Measurements from ENCODE around the gene FAM180A.

The FAM180A gene

DNA sequence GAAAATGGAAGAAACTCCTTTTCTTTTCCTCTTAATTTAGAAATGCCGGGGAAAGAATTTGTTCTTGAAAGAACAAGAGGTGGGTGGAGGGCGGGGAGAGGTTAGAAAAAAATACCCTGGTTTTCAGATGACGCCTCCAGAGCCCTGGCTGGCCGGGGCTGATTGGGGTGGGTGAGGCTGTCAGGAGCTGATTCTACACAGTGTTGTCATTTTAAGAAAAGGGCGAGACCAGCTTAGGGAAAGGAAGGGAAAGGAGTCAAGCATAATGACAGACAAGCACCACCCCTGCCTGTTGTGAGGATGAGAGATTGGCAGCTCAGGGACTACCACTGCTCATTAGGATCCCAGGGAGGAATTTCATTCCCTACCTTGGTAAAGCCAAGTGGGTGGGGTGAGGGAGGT, 9.9 kb upstream of the FAM180A start:
- ChIA-PET CTCF (interaction anchor here (1.2 to 1.3 kb wide), 2 partner anchors 14 to 87 kb away, joined by 3 to 6 read pairs; no protein-coding TSS in a partner anchor), POLR2A (interaction anchor here (1.0 kb wide), 1 partner anchor 96 kb away, joined by 3 read pairs; the partner anchor contains the start of gene STMP1)
- TF ChIP-seq, protein P1, sequence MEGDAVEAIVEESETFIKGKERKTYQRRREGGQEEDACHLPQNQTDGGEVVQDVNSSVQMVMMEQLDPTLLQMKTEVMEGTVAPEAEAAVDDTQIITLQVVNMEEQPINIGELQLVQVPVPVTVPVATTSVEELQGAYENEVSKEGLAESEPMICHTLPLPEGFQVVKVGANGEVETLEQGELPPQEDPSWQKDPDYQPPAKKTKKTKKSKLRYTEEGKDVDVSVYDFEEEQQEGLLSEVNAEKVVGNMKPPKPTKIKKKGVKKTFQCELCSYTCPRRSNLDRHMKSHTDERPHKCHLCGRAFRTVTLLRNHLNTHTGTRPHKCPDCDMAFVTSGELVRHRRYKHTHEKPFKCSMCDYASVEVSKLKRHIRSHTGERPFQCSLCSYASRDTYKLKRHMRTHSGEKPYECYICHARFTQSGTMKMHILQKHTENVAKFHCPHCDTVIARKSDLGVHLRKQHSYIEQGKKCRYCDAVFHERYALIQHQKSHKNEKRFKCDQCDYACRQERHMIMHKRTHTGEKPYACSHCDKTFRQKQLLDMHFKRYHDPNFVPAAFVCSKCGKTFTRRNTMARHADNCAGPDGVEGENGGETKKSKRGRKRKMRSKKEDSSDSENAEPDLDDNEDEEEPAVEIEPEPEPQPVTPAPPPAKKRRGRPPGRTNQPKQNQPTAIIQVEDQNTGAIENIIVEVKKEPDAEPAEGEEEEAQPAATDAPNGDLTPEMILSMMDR (IDR thresholded peaks at IDR 0.05; ENCODE audit: insufficient read depth, low read length, missing control alignments), result no peak
- H3K4me3 ChIP-seq (ENCODE audit: low read depth, low read length), result no peak overlapping the region
- no peak for DNase-seq (ENCODE audit: low read depth, low spot score)

DNA sequence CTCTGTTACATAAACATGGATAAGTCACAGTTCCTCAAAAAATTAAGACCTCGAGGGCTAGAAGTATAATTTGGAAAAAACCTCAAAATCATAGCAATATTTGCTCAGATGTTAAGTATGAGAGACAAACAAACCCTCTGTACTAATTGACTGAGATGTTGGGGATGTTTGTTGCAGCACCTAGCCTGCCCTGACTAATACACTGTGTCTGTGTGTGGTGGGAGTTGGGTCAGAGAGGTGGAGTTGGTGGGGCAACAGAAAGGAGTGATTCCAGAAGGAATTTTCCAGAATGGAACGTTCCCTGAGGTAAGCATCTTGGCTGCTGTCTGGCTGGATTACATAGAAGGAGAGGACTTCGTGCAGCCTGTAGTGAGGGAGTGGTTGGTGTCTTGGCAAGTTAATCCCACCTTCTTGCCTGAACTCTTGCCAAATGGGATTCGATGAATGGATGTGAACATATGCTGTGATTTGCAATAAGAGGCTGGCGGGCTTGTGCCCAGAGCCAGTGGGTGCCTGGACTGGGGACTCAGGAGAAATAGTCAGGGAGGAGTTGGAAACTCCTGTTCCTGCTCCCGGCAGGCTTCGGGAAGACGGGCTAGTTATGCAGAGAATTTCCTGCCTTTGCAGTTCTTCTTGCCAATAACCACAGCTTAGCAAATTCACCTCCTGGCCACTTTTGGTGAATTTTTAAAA, 9.3 kb upstream of the FAM180A start:
- TF ChIP-seq, protein P1 (IDR thresholded peaks at IDR 0.05; ENCODE audit: insufficient read depth, low read length, missing control alignments), result no peak
- DNase-seq (ENCODE audit: low read depth, low spot score), result no peak
- ChIA-PET POLR2A (interaction anchor here (1.0 kb wide), 1 partner anchor 96 kb away, joined by 3 read pairs; the partner anchor contains the start of gene STMP1), CTCF (interaction anchor here (1.1 to 1.5 kb wide), 3 partner anchors 13 to 86 kb away, joined by 4 to 6 read pairs (median 4); no protein-coding TSS in a partner anchor)
- no peak overlapping the region; the same call in 1 of the 2 replicates for H3K4me3 ChIP-seq (ENCODE audit: low read depth, low read length)

DNA sequence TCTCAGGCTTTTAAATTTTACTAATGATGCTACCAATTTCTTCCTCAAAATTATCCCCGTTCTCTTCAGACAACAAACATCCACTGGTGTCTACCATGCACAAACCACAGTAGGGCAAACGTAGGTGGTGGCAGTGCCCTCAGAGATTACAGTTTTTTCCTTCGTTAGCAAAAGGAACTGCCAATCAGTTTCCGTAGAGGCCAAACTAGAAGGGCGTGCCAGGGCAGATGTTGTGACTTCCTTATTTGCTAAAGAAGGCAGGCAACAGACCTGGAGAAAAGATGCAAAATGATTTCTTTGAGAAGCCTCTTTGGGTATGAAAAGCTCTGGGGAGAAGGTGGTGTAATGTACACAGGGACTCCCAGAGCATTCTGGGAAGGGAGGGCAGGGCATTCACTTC, 7.6 kb upstream of the FAM180A start:
- no peak overlapping the region for H3K4me3 ChIP-seq (ENCODE audit: low read depth, low read length)
- no peak for DNase-seq (ENCODE audit: low read depth, low spot score)
- TF ChIP-seq, protein P1 (IDR thresholded peaks at IDR 0.05; ENCODE audit: insufficient read depth, low read length, missing control alignments), result no peak
- CTCF ChIA-PET, result interaction anchor here (1.3 to 1.5 kb wide), 2 partner anchors 18 to 84 kb away, joined by 4 read pairs; no protein-coding TSS in a partner anchor
- POLR2A ChIA-PET, result interaction anchor here (1.1 kb wide), 1 partner anchor 11 kb away, joined by 3 read pairs; no protein-coding TSS in a partner anchor

DNA sequence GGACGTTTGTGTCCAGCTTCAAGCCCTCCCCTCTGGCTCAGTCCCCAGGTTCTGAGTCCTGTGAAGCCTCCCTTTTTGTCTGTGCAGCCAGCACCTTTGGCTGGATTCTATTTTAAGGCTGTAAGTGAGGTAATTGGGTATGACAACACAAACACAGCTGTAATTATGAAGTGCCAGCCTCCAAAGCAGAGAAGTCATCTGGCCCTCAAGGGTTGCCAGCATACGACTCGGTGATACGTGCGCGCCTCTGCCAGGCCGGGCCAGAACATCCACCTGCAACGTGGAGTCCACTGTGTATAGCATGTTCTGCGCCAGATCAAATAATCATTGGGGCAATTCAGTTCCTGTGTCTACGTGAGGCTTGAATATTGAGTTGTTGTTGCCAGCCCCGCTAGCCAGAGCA, 6.7 kb upstream of the FAM180A start:
- TF ChIP-seq, protein P1 (IDR thresholded peaks at IDR 0.05; ENCODE audit: insufficient read depth, low read length, missing control alignments), result no peak
- DNase-seq (ENCODE audit: low read depth, low spot score), result no peak
- POLR2A ChIA-PET, result no interaction called here
- CTCF ChIA-PET, result interaction anchor here (0.9 kb wide), 1 partner anchor 82 kb away, joined by 3 read pairs; no protein-coding TSS in a partner anchor
- H3K4me3 ChIP-seq (ENCODE audit: low read depth, low read length), result no peak overlapping the region

DNA sequence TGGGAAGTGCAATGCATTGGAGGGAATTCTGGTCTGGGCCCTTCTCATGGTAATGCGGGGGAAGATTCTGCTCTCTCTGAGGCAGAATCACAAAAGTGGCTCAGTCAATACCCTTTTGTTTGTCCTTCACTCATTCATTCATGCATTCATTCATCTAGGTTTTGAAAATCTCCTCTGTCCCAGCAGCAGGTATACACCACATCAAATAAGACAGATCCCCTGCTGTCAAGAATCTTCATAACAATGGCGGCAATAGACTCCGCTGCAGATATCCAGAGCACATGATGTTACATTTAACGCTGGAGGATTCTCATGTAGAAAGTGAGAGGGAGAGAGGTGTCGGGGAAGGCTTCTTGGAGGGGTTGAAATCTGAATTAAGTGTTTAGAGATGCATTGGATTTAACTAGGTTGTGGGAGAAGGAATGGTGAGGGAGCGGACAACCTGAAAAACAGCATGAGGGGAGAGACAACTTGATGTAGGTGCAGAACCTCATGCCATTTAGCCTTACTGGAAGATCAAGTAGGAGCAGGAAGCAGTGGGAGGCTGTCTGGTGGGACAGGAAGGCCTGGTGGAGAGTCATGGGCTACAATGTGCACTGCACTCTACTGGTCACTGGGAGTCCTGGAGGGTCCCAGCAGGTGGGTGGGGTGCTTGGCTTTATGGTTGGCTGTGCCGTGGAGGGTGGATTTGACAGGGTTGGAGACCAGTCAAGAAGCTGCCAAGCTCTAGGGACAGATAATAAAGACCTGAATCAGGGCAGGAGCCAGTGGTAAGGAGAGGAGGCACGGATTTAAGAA, 5.2 kb upstream of the FAM180A start:
- TF ChIP-seq, protein P1 (IDR thresholded peaks at IDR 0.05; ENCODE audit: insufficient read depth, low read length, missing control alignments), result no peak
- CTCF ChIA-PET, result no interaction called here
- POLR2A ChIA-PET, result no interaction called here
- no peak overlapping the region for H3K4me3 ChIP-seq (ENCODE audit: low read depth, low read length)
- DNase-seq (ENCODE audit: low read depth, low spot score), result no peak

DNA sequence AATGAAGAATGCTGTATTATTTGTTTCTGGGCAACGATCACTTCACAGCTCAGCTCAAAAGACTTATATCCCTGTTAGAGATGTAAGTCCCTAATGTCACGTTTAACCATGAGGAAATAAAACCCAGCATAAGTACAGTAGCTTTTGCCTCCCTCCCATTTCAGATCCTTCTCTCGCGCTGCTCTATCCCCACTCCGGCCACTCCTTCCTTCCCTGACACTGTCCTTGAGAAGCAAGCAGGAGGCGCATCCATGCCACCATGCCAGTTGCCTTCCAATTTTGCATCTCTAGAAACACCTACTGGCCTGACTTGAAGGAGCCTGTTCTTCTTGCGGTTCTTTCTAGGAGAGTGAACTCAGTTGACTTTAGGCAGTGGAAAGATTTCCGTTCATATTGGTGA, 1.2 kb downstream of the FAM180A start:
- H3K4me3 ChIP-seq (ENCODE audit: low read depth, low read length), result no peak overlapping the region
- ChIA-PET POLR2A (no interaction called here), CTCF (no interaction called here)
- DNase-seq (ENCODE audit: low read depth, low spot score), result no peak
- TF ChIP-seq, protein P1 (IDR thresholded peaks at IDR 0.05; ENCODE audit: insufficient read depth, low read length, missing control alignments), result no peak
